IPS DF 19.7 (cell line): ENCODE results near the gene NKAIN1.
"Not testable (repeated sequence)": the region's sequence is repeated elsewhere in the genome, so short reads cannot be mapped to it uniquely, and the experiment has no call there.

Experiments
- DNase-seq: peaks from one replicate; pipeline ENCODE4 v3.0.0-alpha.2; 2013; ENCODE audit warnings: low read depth, low spot score

The NKAIN1 gene

DNA sequence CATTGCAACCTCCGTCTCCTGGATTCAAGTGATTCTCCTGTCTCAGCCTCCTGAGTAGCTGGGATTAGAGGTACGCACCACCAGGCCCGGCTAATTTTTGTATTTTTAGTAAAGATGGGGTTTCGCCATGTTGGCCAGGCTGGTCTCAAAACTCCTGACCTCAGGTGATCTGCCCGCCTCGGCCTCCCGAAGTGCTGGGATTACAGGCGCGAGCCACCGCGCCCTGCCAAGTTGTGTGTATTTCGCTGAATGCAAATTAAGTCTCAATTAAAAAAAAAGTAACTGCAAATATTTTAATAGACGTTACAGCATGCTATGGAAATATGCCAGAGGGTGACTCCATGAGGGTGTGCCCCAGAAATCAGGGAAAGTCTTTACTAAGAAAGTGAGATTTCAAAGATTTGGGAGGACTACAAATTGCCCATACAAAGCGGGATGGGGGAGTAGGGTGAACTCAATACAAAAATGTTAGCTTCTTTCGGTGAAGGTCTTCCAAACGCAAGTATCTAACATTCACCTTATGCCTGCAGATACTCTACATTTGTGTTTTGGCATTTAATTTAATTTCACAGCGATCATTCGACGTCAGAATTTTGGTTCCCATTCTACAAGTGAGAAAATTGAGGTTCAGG, 85.6 kb downstream of the NKAIN1 start:
- DNase-seq, result no peak

GRCh38 chr1:31153423-31153822, 86.3 kb downstream of the NKAIN1 start:
- no peak for DNase-seq

GRCh38 chr1:31152181-31152795, 87.4 kb downstream of the NKAIN1 start:
- DNase-seq, result no peak

GRCh38 chr1:31151402-31151801, 88.3 kb downstream of the NKAIN1 start:
- DNase-seq, result no peak

- DNase-seq, result no peak
These were observed 91.3 kb downstream of the NKAIN1 start for GRCh38 chr1:31148409-31148808.

DNA sequence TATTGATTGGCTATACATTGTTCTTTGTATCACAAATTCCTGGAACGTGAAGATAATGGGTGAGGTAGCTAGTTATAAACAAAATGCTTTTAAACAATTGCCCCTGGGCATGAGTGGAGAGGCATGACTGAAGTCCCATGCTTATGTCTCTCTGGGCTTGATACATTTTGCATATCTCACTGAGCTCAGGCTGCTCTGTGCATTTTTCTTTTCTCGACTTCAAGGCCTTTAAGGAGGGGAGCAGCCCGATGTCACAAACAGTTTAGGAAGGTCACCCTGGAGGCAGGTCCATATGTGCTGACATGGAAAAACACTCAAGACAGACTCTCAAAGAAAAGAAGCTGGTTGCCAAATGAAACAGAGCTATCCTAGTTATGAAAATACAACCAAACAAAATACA, 94.0 kb downstream of the NKAIN1 start:
- DNase-seq, result no peak

- no peak for DNase-seq
These were observed 95.2 kb downstream of the NKAIN1 start for GRCh38 chr1:31144442-31144841.

DNA sequence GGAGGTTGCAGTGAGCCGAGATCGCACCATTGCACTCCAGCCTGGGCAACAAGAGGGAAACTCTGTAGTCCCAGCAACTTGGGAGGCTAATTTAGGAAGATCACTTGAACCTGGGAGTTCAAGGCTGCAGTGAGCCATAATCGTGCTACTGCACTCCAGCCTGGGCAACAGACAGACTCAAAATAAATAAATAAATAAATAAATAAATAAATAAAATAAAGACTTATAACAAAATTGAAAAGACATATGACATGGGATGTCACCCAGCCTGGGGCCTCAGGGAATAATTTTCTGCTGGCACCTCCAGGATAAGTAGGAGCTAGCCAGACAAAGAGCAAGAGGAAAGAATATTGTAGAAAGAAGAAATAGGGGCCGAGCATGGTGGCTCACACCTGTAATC, 96.2 kb downstream of the NKAIN1 start:
- no peak for DNase-seq

DNA sequence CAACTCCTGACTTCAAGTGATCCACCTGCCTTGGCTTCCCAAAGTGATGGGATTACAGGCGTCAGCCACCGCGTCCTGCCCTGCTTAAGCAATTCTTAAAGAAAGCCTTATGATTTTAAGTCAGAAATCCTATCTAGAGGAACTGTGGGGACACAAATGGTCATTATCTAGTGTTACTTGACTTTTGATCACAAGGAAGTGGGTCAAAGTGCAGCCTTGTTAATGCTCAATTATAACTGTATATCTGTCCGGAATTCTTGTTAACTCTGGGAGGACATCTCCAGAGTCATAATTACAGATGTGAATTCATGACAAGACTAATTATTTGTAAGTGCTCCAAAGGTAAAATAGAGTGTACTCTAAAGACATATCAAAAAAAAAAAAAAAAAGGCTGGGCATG, 97.3 kb downstream of the NKAIN1 start:
- DNase-seq, result no peak

DNA sequence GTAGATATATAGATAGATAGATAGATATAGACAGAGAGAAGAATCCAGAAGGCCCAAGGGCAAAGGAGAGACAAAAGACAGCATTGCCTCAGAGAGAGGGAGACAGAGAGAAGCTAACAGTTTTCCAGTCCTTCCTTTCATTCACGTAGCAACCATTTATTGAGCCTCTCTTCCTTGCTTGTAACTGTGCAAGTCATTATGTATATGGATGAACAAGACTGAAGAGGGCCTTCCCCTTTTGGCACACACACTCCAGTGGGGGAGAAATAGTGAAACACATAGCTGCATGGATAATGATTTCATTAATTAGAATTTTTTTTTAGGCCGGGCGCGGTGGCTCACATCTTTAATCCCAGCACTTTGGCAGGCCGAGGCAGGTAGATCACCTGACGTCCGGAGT, 99.4 kb downstream of the NKAIN1 start:
- DNase-seq, result no peak

- not testable (repeated sequence) for DNase-seq
These were observed 100.7 kb downstream of the NKAIN1 start for GRCh38 chr1:31138797-31139521.

DNA sequence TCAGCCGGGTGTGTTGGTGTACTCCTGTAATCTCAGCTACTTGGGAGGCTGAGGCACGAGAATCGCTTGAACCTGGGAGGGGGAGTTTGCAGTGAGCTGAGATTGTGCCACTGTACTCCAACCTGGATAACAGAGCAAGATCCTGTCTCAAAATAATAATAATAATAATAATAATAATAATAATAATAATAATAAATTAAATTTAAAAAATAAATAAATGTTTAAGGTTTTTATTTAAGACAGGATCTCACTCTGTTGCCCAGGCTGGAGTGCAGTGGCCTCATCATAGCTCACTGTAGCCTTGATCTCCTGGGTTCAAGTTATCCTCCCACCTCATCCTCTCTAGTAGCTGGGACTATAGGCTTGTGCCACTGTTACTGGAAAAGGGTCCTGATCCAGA, 101.8 kb downstream of the NKAIN1 start:
- not testable (repeated sequence) for DNase-seq

DNA sequence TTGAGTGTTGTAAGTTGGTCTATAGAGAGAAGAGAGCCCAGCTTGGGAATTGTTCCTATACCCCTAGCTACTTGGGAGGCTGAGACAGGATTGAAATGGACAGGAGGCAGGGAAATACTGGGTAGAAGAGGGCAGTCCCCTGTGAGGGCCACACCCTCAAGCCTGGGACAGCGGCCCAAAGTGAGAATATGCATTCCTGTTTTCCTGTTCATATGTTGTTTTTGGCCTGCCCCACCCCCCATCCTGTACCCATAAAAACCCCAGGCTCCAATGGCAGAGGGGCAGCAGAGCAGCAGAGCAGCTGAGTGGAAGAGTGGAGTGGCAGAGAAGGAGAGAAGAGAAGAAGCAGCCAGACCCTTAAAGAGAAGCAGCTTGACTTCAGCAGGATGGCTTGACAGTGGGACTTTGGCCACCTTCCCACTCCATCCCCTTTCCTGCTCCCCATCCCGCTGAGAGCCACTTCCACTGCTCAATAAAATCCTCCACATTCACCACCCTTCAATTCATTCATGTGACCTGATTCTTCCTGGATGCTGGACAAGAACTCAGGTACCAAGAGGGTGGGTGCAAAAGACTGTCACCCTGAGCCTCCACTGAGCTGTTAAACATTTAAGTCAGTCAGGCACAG, 103.6 kb downstream of the NKAIN1 start:
- no peak for DNase-seq

DNA sequence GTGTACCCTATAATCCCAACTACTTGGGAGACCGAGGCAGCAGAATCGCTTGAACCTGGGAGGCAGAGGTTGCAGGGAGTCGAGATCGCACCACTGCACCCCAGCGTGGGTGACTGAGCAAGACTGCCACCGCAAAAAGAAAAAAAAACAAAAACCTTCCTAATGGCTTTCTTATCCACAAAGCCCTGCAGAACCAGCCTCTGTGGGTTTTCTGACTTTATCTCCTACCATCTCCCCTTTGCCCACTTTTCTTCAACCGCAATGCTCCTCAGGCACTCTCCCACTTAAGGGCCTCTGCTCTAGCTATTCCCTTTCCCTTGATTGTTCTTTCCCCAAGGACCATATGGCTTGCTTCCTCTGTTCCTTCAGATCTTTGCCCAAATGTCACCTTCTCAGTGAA, 106.3 kb downstream of the NKAIN1 start:
- no peak for DNase-seq
